SU-DHL-6 (cell line): ENCODE data around the gene BMX.

Experiments
- H2AFZ ChIP-seq: fragments of 200-600 bp; sonication (generic); 2 replicates; pipeline ENCODE4 v1.6.1; 2014; ENCODE audit warnings: low read depth, mild to moderate bottlenecking, moderate library complexity, mixed read lengths, antibody characterized with exemption, low read length; ENCODE audit not compliant: severe bottlenecking
- H3F3A ChIP-seq: fragments of 200-600 bp; shearing (Covaris generic); 2 replicates; pipeline ENCODE4 v1.6.0; 2016; ENCODE audit warnings: antibody characterized with exemption, mild to moderate bottlenecking; ENCODE audit not compliant: insufficient read depth
- H3K27ac ChIP-seq: fragments of 200-600 bp; sonication (generic); 2 replicates; pipeline ENCODE4 v1.5.1; 2016; ENCODE audit warnings: low read depth, mild to moderate bottlenecking, low read length, moderate library complexity, mixed read lengths
- H3K27me3 ChIP-seq: fragments of 200-600 bp; sonication (generic), shearing (Covaris generic); 2 replicates; pipeline ENCODE4 v1.6.0; 2014; ENCODE audit warnings: mild to moderate bottlenecking, low read length
- H3K36me3 ChIP-seq: fragments of 200-600 bp; sonication (generic); 2 replicates; pipeline ENCODE4 v1.6.1; 2014; ENCODE audit warnings: mild to moderate bottlenecking, low read length, mixed read lengths
- H3K4me2 ChIP-seq: fragments of 300-600, 200-600 bp; shearing (Covaris generic), sonication (generic); 2 replicates; pipeline ENCODE4 v1.6.0; 2014; ENCODE audit warnings: low read length, low read depth, mild to moderate bottlenecking; ENCODE audit not compliant: poor library complexity, severe bottlenecking
- H3K4me3 ChIP-seq: fragments of 200-600 bp; sonication (generic); 2 replicates; pipeline ENCODE4 v1.5.1; 2014; ENCODE audit warnings: antibody characterized with exemption, low read length, mild to moderate bottlenecking, mixed read lengths; ENCODE audit not compliant: insufficient read depth, poor library complexity, severe bottlenecking
- H3K79me2 ChIP-seq: fragments of 200-600 bp; sonication (generic); 2 replicates; pipeline ENCODE4 v1.6.1; 2014; ENCODE audit warnings: mild to moderate bottlenecking, low read length, moderate library complexity; ENCODE audit not compliant: insufficient read depth
- H3K9ac ChIP-seq: fragments of 200-600 bp; sonication (generic); 2 replicates; pipeline ENCODE4 v1.7.0; 2014; ENCODE audit warnings: mild to moderate bottlenecking, low read length
- H3K9me2 ChIP-seq: fragments of 200-600 bp; sonication (generic); replicated peaks from 2 replicates; pipeline ENCODE4 v1.6.1; 2014; ENCODE audit warnings: low read length; ENCODE audit not compliant: insufficient read depth
- H3K9me3 ChIP-seq: fragments of 200-600 bp; sonication (generic); 2 replicates; pipeline ENCODE4 v1.6.1; 2014; ENCODE audit warnings: low read length, mixed read lengths; ENCODE audit not compliant: insufficient read depth
- H4K20me1 ChIP-seq: fragments of 200-600 bp; sonication (generic); 2 replicates; pipeline ENCODE4 v1.6.1; 2014; ENCODE audit warnings: low read depth, mild to moderate bottlenecking, antibody characterized with exemption, low read length, moderate library complexity, mixed read lengths
- EZH2phosphoT487 ChIP-seq: fragments of 200-600 bp; sonication (generic), shearing (Covaris generic); conservative IDR thresholded peaks from 2 replicates; pipeline ENCODE4 v1.6.1; 2018; ENCODE audit warnings: mild to moderate bottlenecking, antibody characterized with exemption, low read length, moderate library complexity, mixed read lengths
- TF ChIP-seq, protein P1 (sequence below): fragments of 200-600 bp; sonication (generic); IDR thresholded peaks from one replicate; pipeline ENCODE4 v1.5.1; 2017; ENCODE audit warnings: antibody characterized with exemption, mild to moderate bottlenecking, low read length, moderate library complexity; ENCODE audit not compliant: insufficient read depth, poor library complexity, severe bottlenecking

The BMX gene

DNA sequence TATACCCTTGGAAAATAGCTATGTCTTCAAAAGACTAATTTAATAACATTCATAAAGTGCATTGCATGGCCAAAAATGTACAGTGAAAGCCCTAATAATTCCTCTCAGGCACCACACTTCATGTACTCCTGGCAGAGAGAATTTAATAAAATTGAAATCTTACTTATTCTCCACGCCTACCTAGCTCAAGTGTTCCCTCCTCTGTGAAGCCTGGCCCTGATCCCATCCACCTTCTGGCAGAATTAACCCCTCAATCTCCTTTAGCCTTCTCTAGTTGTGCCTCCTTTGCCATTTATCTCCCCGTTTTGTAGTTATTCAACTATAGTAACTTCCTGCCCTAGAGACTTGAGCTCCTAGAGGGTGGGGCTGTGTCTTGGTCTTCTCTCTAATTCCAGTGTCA lies 73.4 kb downstream of the BMX start:
- H3K27ac ChIP-seq, result no peak overlapping the region

DNA sequence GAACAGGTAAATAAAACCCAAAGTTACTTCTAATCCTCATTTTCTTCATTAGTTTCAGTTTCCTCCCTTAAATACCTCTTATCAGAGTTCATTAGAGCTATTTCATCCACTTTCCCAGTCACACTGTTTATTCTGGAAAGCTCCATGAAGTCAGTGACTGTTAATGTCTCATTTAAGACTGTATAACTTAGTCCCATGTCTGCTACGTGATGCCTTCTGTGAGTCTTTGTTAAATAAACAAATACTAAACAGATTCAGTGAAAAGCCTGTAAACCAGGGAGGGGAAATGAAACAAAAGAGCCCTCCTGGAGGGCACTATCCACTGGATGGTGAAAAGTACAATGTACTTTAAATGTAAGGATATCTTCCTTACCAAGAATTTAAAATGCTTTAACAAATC lies 75.4 kb downstream of the BMX start:
- Histone ChIP-seq H3K27me3 (no peaks in the 10 kb centered on the region), H2AFZ (no peak overlapping the region), H3K36me3 (no peaks in the 10 kb centered on the region), H4K20me1 (no peaks in the 10 kb centered on the region), H3K9me3 (no peaks in the 10 kb centered on the region), H3K4me2 (no peak overlapping the region), H3K79me2 (no peaks in the 10 kb centered on the region), H3K9ac (no peak overlapping the region), H3F3A (no peaks in the 10 kb centered on the region), H3K9me2 (no peaks in the 10 kb centered on the region), H3K27ac (no peak overlapping the region), H3K4me3 (no peak overlapping the region)
- TF ChIP-seq EZH2phosphoT487, result no peak
- TF ChIP-seq, protein P1, sequence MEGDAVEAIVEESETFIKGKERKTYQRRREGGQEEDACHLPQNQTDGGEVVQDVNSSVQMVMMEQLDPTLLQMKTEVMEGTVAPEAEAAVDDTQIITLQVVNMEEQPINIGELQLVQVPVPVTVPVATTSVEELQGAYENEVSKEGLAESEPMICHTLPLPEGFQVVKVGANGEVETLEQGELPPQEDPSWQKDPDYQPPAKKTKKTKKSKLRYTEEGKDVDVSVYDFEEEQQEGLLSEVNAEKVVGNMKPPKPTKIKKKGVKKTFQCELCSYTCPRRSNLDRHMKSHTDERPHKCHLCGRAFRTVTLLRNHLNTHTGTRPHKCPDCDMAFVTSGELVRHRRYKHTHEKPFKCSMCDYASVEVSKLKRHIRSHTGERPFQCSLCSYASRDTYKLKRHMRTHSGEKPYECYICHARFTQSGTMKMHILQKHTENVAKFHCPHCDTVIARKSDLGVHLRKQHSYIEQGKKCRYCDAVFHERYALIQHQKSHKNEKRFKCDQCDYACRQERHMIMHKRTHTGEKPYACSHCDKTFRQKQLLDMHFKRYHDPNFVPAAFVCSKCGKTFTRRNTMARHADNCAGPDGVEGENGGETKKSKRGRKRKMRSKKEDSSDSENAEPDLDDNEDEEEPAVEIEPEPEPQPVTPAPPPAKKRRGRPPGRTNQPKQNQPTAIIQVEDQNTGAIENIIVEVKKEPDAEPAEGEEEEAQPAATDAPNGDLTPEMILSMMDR, result no peak

More for the DNA sequence above, 73.4 kb downstream of the BMX start:
- Histone ChIP-seq H3K4me2 (no peak overlapping the region), H3K27me3 (no peaks in the 10 kb centered on the region), H3K9ac (no peak overlapping the region), H3K36me3 (no peaks in the 10 kb centered on the region), H4K20me1 (no peaks in the 10 kb centered on the region), H3K79me2 (no peaks in the 10 kb centered on the region), H3K4me3 (no peak overlapping the region), H3K9me3 (no peaks in the 10 kb centered on the region), H2AFZ (no peak overlapping the region), H3F3A (no peaks in the 10 kb centered on the region), H3K9me2 (no peaks in the 10 kb centered on the region)
- TF ChIP-seq EZH2phosphoT487, result no peak
- TF ChIP-seq, protein P1, result no peak

DNA sequence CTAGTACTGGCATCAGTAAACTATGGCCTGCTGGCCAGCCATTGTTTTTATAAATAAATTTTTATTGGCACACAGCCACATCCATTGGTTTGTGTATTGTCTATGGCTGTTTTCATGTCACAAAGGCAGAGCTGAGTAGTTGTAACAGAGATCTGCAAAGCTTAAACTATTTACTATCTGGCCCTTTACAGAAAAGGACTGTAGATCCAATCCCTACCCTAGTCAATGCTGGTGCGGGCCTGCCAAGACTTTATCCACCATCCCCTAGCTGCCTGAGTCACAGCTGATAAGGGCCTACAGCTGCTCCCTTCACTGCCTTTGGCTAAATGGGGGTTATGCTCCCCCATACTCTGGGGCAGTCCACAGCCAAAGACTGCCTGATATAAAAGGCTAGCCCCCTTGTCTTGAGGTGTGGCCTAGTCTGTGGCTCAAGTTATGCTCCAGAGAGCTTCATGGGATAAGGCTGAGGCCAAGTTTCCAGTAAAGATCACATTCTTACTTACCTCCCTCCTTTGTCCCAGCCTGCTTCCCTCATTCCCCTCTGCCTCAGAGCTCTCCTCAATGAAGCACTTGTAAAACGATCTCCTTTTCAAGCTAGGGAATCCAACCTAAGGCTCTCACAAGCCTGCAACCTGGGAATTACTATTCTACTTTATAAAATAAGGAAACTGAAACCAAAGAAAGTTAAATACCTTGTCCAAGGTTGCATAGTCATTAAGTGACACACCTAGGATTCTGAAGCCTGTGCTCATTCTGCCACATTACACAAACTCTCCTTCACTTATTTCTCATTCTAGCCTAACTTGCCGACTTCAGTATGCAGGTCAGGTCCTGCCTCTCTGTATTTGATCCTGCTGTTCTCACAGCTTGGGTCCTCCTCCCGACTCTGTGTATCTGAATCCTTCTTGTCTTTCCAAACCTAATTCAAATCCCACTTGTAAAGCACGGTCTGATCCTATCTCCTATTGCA lies 79.5 kb downstream of the BMX start:
- H3F3A ChIP-seq, result no peaks in the 10 kb centered on the region
- no peaks in the 10 kb centered on the region for H3K36me3 ChIP-seq
- no peaks in the 10 kb centered on the region for H3K27me3 ChIP-seq
- no peak overlapping the region for H3K27ac ChIP-seq
- no peaks in the 10 kb centered on the region for H3K9me3 ChIP-seq
- H3K4me2 ChIP-seq, result no peak overlapping the region
- H3K9me2 ChIP-seq, result no peaks in the 10 kb centered on the region
- no peak overlapping the region for H2AFZ ChIP-seq
- H3K79me2 ChIP-seq, result no peaks in the 10 kb centered on the region
- no peaks in the 10 kb centered on the region for H4K20me1 ChIP-seq
- TF ChIP-seq, protein P1, result no peak
- TF ChIP-seq EZH2phosphoT487, result no peak
- H3K9ac ChIP-seq, result no peak overlapping the region
- H3K4me3 ChIP-seq, result no peak overlapping the region
